ENCODE results near the gene GNB3.

GNB3 gene

GRCh38 chr12:6817098-6817497 lies 23.6 kb upstream of the GNB3 start:
- no peaks in the 10 kb centered on the region for H3K36me3 Mint-ChIP-seq (ENCODE audit: low read depth)
- H3K27ac Mint-ChIP-seq: peak overlapping the region in 1 of 3 experiments; percentile 38
- H3K4me1 Mint-ChIP-seq: peaks cover 30% of the 10 kb centered on the region
- H3K27me3 Mint-ChIP-seq (ENCODE audit: low read depth): peaks cover 4% of the 10 kb centered on the region
- no peak overlapping the region for H3K4me3 Mint-ChIP-seq
- H3K9me3 Mint-ChIP-seq: no peaks in the 10 kb centered on the region
- TF ChIP-seq, protein P1, sequence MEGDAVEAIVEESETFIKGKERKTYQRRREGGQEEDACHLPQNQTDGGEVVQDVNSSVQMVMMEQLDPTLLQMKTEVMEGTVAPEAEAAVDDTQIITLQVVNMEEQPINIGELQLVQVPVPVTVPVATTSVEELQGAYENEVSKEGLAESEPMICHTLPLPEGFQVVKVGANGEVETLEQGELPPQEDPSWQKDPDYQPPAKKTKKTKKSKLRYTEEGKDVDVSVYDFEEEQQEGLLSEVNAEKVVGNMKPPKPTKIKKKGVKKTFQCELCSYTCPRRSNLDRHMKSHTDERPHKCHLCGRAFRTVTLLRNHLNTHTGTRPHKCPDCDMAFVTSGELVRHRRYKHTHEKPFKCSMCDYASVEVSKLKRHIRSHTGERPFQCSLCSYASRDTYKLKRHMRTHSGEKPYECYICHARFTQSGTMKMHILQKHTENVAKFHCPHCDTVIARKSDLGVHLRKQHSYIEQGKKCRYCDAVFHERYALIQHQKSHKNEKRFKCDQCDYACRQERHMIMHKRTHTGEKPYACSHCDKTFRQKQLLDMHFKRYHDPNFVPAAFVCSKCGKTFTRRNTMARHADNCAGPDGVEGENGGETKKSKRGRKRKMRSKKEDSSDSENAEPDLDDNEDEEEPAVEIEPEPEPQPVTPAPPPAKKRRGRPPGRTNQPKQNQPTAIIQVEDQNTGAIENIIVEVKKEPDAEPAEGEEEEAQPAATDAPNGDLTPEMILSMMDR (IDR thresholded peaks at IDR 0.05; ENCODE audit: unreplicated experiment in 3 of 3): no peak

GRCh38 chr12:6817662-6818157 lies 23.0 kb upstream of the GNB3 start:
- Mint-ChIP-seq H3K36me3 (ENCODE audit: low read depth) (no peaks in the 10 kb centered on the region), H3K4me3 (no peak overlapping the region), H3K27ac (peak overlapping the region in 2 of 3 experiments; percentile 3 to 59), H3K4me1 (peaks cover 32% of the 10 kb centered on the region), H3K9me3 (no peaks in the 10 kb centered on the region), H3K27me3 (ENCODE audit: low read depth) (peaks cover 4% of the 10 kb centered on the region)
- TF ChIP-seq, protein P1 (IDR thresholded peaks at IDR 0.05; ENCODE audit: unreplicated experiment in 3 of 3): no peak

DNA sequence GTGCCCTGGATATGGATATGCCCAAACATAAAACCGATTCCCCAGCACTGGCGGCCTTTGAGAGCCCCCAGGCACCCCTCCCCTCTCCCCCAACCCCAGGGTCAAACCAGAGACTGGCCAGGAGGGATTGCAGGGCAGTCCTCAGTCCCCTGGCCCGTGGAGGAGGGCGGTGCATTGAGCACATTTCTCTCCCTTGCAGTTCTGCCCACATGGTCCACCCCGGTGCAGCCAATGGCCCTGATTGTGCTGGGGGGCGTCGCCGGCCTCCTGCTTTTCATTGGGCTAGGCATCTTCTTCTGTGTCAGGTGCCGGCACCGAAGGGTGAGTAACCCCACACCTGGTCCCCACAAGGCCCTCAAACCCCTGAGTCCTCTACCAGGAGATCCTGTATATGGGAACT lies 22.5 kb upstream of the GNB3 start:
- Mint-ChIP-seq H3K4me3 (peak overlapping the region in 1 of 3 experiments; percentile 59), H3K9me3 (no peaks in the 10 kb centered on the region)
- TF ChIP-seq, protein P1 (IDR thresholded peaks at IDR 0.05; ENCODE audit: unreplicated experiment in 3 of 3): no peak

GRCh38 chr12:6818645-6819044 lies 22.1 kb upstream of the GNB3 start:
- no peaks in the 10 kb centered on the region for H3K36me3 Mint-ChIP-seq (ENCODE audit: low read depth)

More for the DNA sequence above, 22.5 kb upstream of the GNB3 start:
- Mint-ChIP-seq H3K36me3 (ENCODE audit: low read depth) (no peaks in the 10 kb centered on the region), H3K27ac (peak overlapping the region; percentile 54 to 98 (median 63)), H3K4me1 (peaks cover 37% of the 10 kb centered on the region), H3K27me3 (ENCODE audit: low read depth) (peaks cover 4% of the 10 kb centered on the region)

DNA sequence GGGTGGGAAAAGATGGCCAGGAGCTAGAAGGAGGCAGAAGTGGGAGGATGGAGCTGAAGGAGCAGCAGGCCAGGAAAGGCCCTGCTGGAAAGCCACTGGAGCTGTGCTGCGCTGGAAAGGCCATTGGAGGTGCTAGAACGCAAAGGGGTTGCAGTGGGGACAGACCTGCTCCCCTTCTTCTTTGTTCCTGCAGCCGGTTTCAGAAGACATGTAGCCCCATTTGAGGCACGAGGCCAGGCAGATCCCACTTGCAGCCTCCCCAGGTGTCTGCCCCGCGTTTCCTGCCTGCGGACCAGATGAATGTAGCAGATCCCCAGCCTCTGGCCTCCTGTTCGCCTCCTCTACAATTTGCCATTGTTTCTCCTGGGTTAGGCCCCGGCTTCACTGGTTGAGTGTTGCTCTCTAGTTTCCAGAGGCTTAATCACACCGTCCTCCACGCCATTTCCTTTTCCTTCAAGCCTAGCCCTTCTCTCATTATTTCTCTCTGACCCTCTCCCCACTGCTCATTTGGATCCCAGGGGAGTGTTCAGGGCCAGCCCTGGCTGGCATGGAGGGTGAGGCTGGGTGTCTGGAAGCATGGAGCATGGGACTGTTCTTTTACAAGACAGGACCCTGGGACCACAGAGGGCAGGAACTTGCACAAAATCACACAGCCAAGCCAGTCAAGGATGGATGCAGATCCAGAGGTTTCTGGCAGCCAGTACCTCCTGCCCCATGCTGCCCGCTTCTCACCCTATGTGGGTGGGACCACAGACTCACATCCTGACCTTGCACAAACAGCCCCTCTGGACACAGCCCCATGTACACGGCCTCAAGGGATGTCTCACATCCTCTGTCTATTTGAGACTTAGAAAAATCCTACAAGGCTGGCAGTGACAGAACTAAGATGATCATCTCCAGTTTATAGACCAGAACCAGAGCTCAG lies 21.4 kb upstream of the GNB3 start:
- Mint-ChIP-seq H3K4me3 (peak overlapping the region; percentile 61 to 84 (median 66)), H3K36me3 (ENCODE audit: low read depth) (no peaks in the 10 kb centered on the region), H3K27ac (peak overlapping the region; percentile 63 to 98 (median 74)), H3K27me3 (ENCODE audit: low read depth) (peaks cover 4% of the 10 kb centered on the region), H3K9me3 (no peaks in the 10 kb centered on the region), H3K4me1 (peaks cover 42% of the 10 kb centered on the region)
- TF ChIP-seq, protein P1 (IDR thresholded peaks at IDR 0.05; ENCODE audit: unreplicated experiment in 3 of 3): no peak

More at GRCh38 chr12:6818645-6819044, 22.1 kb upstream of the GNB3 start:
- Mint-ChIP-seq H3K4me1 (peaks cover 38% of the 10 kb centered on the region), H3K9me3 (no peaks in the 10 kb centered on the region), H3K27ac (peak overlapping the region; percentile 54 to 98 (median 63)), H3K27me3 (ENCODE audit: low read depth) (peaks cover 4% of the 10 kb centered on the region), H3K4me3 (peak overlapping the region in 1 of 3 experiments; percentile 59)
- TF ChIP-seq, protein P1 (IDR thresholded peaks at IDR 0.05; ENCODE audit: unreplicated experiment in 3 of 3): no peak
